OCI-LY3 (cell line): Measurements from ENCODE around the gene SGSH.
A peak's percentile ranks its signal among the peaks of the same experiment; 100 is the strongest.

Experiments
- H2AFZ ChIP-seq: fragments of 200-600, 300-600 bp; shearing (Covaris generic); 2 replicates; pipeline ENCODE4 v1.6.0; 2014; ENCODE audit warnings: antibody characterized with exemption, low read depth, low read length
- H3K27ac ChIP-seq: fragments of 200-600, 300-600 bp; sonication (generic); 2 replicates; pipeline ENCODE4 v1.5.1; 2014; ENCODE audit warnings: mild to moderate bottlenecking, low read length, moderate library complexity, mixed read lengths
- H3K27me3 ChIP-seq: fragments of 200-600, 300-600 bp; sonication (generic); 2 replicates; pipeline ENCODE4 v1.6.1; 2014; ENCODE audit warnings: low read depth, low read length, mixed read lengths
- H3K36me3 ChIP-seq: fragments of 200-600, 300-600 bp; sonication (generic); replicated peaks from 2 replicates; pipeline ENCODE3; 2014; ENCODE audit warnings: low read depth, low read length, mixed read lengths
- H3K4me1 ChIP-seq: fragments of 300-600, 200-600 bp; sonication (generic); 2 replicates; pipeline ENCODE4 v1.6.1; 2014; ENCODE audit warnings: low read length, mixed read lengths
- H3K4me2 ChIP-seq: fragments of 200-600, 300-600 bp; sonication (generic); 2 replicates; pipeline ENCODE4 v1.6.1; 2014; ENCODE audit warnings: low read length, mixed read lengths
- H3K4me3 ChIP-seq: fragments of 300-600, 200-600 bp; sonication (generic); 2 replicates; pipeline ENCODE4 v1.5.1; 2014; ENCODE audit warnings: antibody characterized with exemption, mild to moderate bottlenecking, low read length, moderate library complexity
- H3K79me2 ChIP-seq: fragments of 300-600, 200-600 bp; shearing (Covaris generic); 2 replicates; pipeline ENCODE4 v1.6.1; 2014; ENCODE audit warnings: mild to moderate bottlenecking, low read length, mixed read lengths
- H3K9ac ChIP-seq: fragments of 300-600, 200-600 bp; shearing (Covaris generic); 2 replicates; pipeline ENCODE4 v1.6.0; 2014; ENCODE audit warnings: mild to moderate bottlenecking, low read length, moderate library complexity
- H3K9me3 ChIP-seq: fragments of 200-600, 300-600 bp; shearing (Covaris generic); 2 replicates; pipeline ENCODE4 v1.6.1; 2014; ENCODE audit warnings: low read length, mixed read lengths; ENCODE audit not compliant: insufficient read depth
- H4K20me1 ChIP-seq: fragments of 200-600, 300-600 bp; sonication (generic); 2 replicates; pipeline ENCODE4 v1.6.1; 2016; ENCODE audit warnings: low read length, mixed read lengths; ENCODE audit not compliant: insufficient read depth
- CTCF ChIP-seq: fragments of 200-600, 300-600 bp; sonication (generic); IDR thresholded peaks from 2 replicates; pipeline ENCODE4 v1.5.1; 2014; ENCODE audit warnings: antibody characterized with exemption, low read length, low read depth
- EZH2phosphoT487 ChIP-seq: fragments of 200-600 bp; shearing (Covaris generic); IDR thresholded peaks from 2 replicates; pipeline ENCODE4 v1.6.1; 2018; ENCODE audit warnings: antibody characterized with exemption, mixed run types, low read depth

Gene SGSH

GRCh38 chr17:80220054-80220735, at the start of gene SGSH, which contains the start of gene SLC26A11:
TSS of gene SGSH (minus strand) at chr17:80220333. CDS start at chr17:80220313, 20 bp downstream.
TSS of gene SLC26A11 (plus strand) at chr17:80220427. CDS start at chr17:80221561, 1,134 bp downstream.
- Histone ChIP-seq H3K9me3 (no peaks in the 10 kb centered on the region), H4K20me1 (peaks cover 18% of the 10 kb centered on the region), H3K9ac (peak within 1 kb of the TSS; percentile 84), H3K27me3 (no peaks in the 10 kb centered on the region), H2AFZ (peak within 1 kb of the TSS; percentile 37; the same call in 1 of the 2 replicates), H3K27ac (peak within 1 kb of the TSS; percentile 69), H3K36me3 (peaks cover 27% of the 10 kb centered on the region), H3K4me1 (peaks cover 7% of the 10 kb centered on the region; the same call in 1 of the 2 replicates), H3K4me3 (peak within 1 kb of the TSS; percentile 85), H3K4me2 (peak within 1 kb of the TSS; percentile 86), H3K79me2 (peaks cover 17% of the 10 kb centered on the region)
- no peak for TF ChIP-seq EZH2phosphoT487
- no peak; the same call in 1 of the 2 replicates for TF ChIP-seq CTCF

GRCh38 chr17:80269405-80269807, 49.3 kb upstream of the SGSH start:
- peaks cover 92% of the 10 kb centered on the region for H3K79me2 ChIP-seq

GRCh38 chr17:80268427-80268826, 48.3 kb upstream of the SGSH start:
- H2AFZ ChIP-seq = no peak overlapping the region
- no peaks in the 10 kb centered on the region for H3K27me3 ChIP-seq
- H3K36me3 ChIP-seq = peaks cover 86% of the 10 kb centered on the region
- H3K4me2 ChIP-seq = no peak overlapping the region
- H3K4me3 ChIP-seq = no peak overlapping the region
- no peak overlapping the region for H3K9ac ChIP-seq
- peaks cover 93% of the 10 kb centered on the region for H3K79me2 ChIP-seq
- H3K27ac ChIP-seq = no peak overlapping the region
- H3K9me3 ChIP-seq = no peaks in the 10 kb centered on the region
- peaks cover 83% of the 10 kb centered on the region for H4K20me1 ChIP-seq
- H3K4me1 ChIP-seq = peaks cover 18% of the 10 kb centered on the region
- TF ChIP-seq CTCF (no peak), EZH2phosphoT487 (no peak)

More at GRCh38 chr17:80269405-80269807, 49.3 kb upstream of the SGSH start:
- no peak overlapping the region for H3K27ac ChIP-seq
- H3K36me3 ChIP-seq = peaks cover 83% of the 10 kb centered on the region
- no peak overlapping the region for H3K9ac ChIP-seq
- H4K20me1 ChIP-seq = peaks cover 87% of the 10 kb centered on the region
- no peak overlapping the region for H3K4me2 ChIP-seq
- TF ChIP-seq EZH2phosphoT487 (no peak), CTCF (no peak)
- H2AFZ ChIP-seq = no peak overlapping the region
- peaks cover 17% of the 10 kb centered on the region for H3K4me1 ChIP-seq
- H3K27me3 ChIP-seq = no peaks in the 10 kb centered on the region
- no peaks in the 10 kb centered on the region for H3K9me3 ChIP-seq
- no peak overlapping the region for H3K4me3 ChIP-seq

- Histone ChIP-seq H3K27me3 (no peaks in the 10 kb centered on the region), H3K4me2 (no peak overlapping the region), H2AFZ (no peak overlapping the region), H3K9ac (no peak overlapping the region), H3K9me3 (no peaks in the 10 kb centered on the region), H3K36me3 (peaks cover 75% of the 10 kb centered on the region), H3K79me2 (peaks cover 93% of the 10 kb centered on the region), H3K4me3 (no peak overlapping the region), H3K4me1 (peaks cover 25% of the 10 kb centered on the region), H3K27ac (no peak overlapping the region), H4K20me1 (peaks cover 73% of the 10 kb centered on the region)
- TF ChIP-seq CTCF = no peak
- TF ChIP-seq EZH2phosphoT487 = no peak
These were observed 47.3 kb upstream of the SGSH start for GRCh38 chr17:80267391-80267790.
